Measurements from ENCODE around the gene CCM2. TPM values are rescaled to one million over a fixed set of nuclear protein-coding genes. Genes with fewer than 3 reads are reported as not detected.

Gene CCM2
- polyA plus RNA-seq, 1 donor from 2014 or later = 25.8 TPM

DNA sequence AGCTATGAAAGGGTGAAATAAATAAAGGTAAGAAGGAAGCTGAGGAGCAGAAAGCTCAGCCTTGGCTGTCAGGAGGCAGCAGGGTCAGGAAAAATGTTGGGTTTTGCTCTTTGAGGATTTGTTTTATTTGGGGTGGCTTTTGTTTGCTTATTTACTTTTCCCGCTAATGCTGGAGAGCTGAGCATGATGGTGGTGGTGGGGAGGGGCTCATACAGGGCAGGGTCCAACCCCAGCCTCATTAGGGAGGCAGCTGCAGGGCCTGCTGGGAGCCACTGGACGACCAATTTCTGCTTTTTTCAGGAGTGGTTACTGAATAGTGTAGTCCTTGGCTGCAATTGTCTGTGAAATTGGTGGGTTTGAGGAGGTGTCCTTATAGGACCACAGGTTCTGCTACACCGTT is 36.3 kb downstream of the CCM2 start:
- H3K27me3 ChIP-seq (ENCODE audit: insufficient read depth, low read depth, low read length) = no peaks in the 10 kb centered on the region
- H3K36me3 ChIP-seq (ENCODE audit: insufficient read depth, low read length) = no peaks in the 10 kb centered on the region
- H2AFZ ChIP-seq (ENCODE audit: low read depth, low read length) = no peak overlapping the region
- H3K27ac ChIP-seq (ENCODE audit: low read length) = no peak overlapping the region
- H3K9me2 ChIP-seq (ENCODE audit: insufficient read depth, low read length) = no peaks in the 10 kb centered on the region
- H3F3A ChIP-seq (ENCODE audit: insufficient read depth, low read length, poor library complexity, severe bottlenecking) = no peaks in the 10 kb centered on the region
- H3K4me3 ChIP-seq (ENCODE audit: low read length) = no peak overlapping the region
- no peak overlapping the region for H3K4me2 ChIP-seq (ENCODE audit: low read length)
- no peaks in the 10 kb centered on the region for H3K9me3 ChIP-seq (ENCODE audit: low read length)
- TF ChIP-seq REST (IDR thresholded peaks at IDR 0.05; ENCODE audit: borderline replicate concordance) = no peak
- TF ChIP-seq RAD21 (conservative IDR thresholded peaks at IDR 0.05) = no peak
- TF ChIP-seq EP300 (conservative IDR thresholded peaks at IDR 0.05; ENCODE audit: poor library complexity, severe bottlenecking) = no peak
- TF ChIP-seq TAF1 (IDR thresholded peaks at IDR 0.05; ENCODE audit: low read depth) = no peak
- TF ChIP-seq CTCF (IDR thresholded peaks at IDR 0.05; ENCODE audit: poor library complexity, severe bottlenecking) = no peak
- TF ChIP-seq EZH2 (IDR thresholded peaks at IDR 0.05; ENCODE audit: borderline replicate concordance, insufficient read depth, low read length, poor library complexity, severe bottlenecking) = no peak
- TF ChIP-seq POLR2AphosphoS5 (IDR thresholded peaks at IDR 0.05) = no peak
- no peak for TF ChIP-seq SMC3 (conservative IDR thresholded peaks at IDR 0.05; ENCODE audit: poor library complexity)
- TF ChIP-seq MXI1 (conservative IDR thresholded peaks at IDR 0.05; ENCODE audit: poor library complexity, severe bottlenecking) = no peak
- no peaks in the 10 kb centered on the region for H4K20me1 ChIP-seq (ENCODE audit: insufficient read depth)
- H3K9ac ChIP-seq (ENCODE audit: low read length) = no peak overlapping the region
- H3K79me2 ChIP-seq (replicated peaks; ENCODE audit: insufficient read depth, low read length) = no peaks in the 10 kb centered on the region

GRCh38 chr7:45036796-45037195 is 36.8 kb downstream of the CCM2 start:
- Histone ChIP-seq H4K20me1 (ENCODE audit: insufficient read depth) (no peaks in the 10 kb centered on the region), H3K9me2 (ENCODE audit: insufficient read depth, low read length) (no peaks in the 10 kb centered on the region), H3K4me2 (ENCODE audit: low read length) (no peak overlapping the region), H3K9me3 (ENCODE audit: low read length) (no peaks in the 10 kb centered on the region), H3K27ac (ENCODE audit: low read length) (no peak overlapping the region), H3K27me3 (ENCODE audit: insufficient read depth, low read depth, low read length) (no peaks in the 10 kb centered on the region), H3K36me3 (ENCODE audit: insufficient read depth, low read length) (no peaks in the 10 kb centered on the region), H2AFZ (ENCODE audit: low read depth, low read length) (no peak overlapping the region), H3F3A (ENCODE audit: insufficient read depth, low read length, poor library complexity, severe bottlenecking) (no peaks in the 10 kb centered on the region), H3K79me2 (replicated peaks; ENCODE audit: insufficient read depth, low read length) (no peaks in the 10 kb centered on the region), H3K9ac (ENCODE audit: low read length) (no peak overlapping the region), H3K4me3 (ENCODE audit: low read length) (no peak overlapping the region)
- TF ChIP-seq REST (IDR thresholded peaks at IDR 0.05; ENCODE audit: borderline replicate concordance) (no peak), POLR2AphosphoS5 (IDR thresholded peaks at IDR 0.05) (no peak), EP300 (conservative IDR thresholded peaks at IDR 0.05; ENCODE audit: poor library complexity, severe bottlenecking) (no peak), MXI1 (conservative IDR thresholded peaks at IDR 0.05; ENCODE audit: poor library complexity, severe bottlenecking) (no peak), CTCF (IDR thresholded peaks at IDR 0.05; ENCODE audit: poor library complexity, severe bottlenecking) (no peak), RAD21 (conservative IDR thresholded peaks at IDR 0.05) (no peak), SMC3 (conservative IDR thresholded peaks at IDR 0.05; ENCODE audit: poor library complexity) (no peak), EZH2 (IDR thresholded peaks at IDR 0.05; ENCODE audit: borderline replicate concordance, insufficient read depth, low read length, poor library complexity, severe bottlenecking) (no peak), TAF1 (IDR thresholded peaks at IDR 0.05; ENCODE audit: low read depth) (no peak)
